K562 (cell line): ENCODE data around the gene DIPK2A. TPM values are rescaled to one million over a fixed set of nuclear protein-coding genes. Genes with fewer than 3 reads are reported as not detected.
A peak's percentile ranks its signal among the peaks of the same experiment; 100 is the strongest.

ENCODE experiments used
- AFF4 ChIP-seq: sonication (generic); formaldehyde crosslinking; IDR thresholded peaks from 2 replicates; pipeline ENCODE4 v1.8.0; 2023; ENCODE audit warnings: mild to moderate bottlenecking, missing genetic modification reagents
- ATF6 ChIP-seq: sonication (generic); formaldehyde crosslinking; IDR thresholded peaks from 2 replicates; pipeline ENCODE4 v1.4.0; 2020; ENCODE audit warnings: mild to moderate bottlenecking, missing genetic modification reagents
- BRD4 ChIP-seq: fragments of 200-600 bp; sonication (generic); IDR thresholded peaks from 2 replicates; pipeline ENCODE4 v1.6.1; 2017; ENCODE audit warnings: inconsistent platforms
- E2F3 ChIP-seq: fragments of 250-450 bp; sonication (Bioruptor Pico); IDR thresholded peaks from 2 replicates; pipeline ENCODE4 v1.4.0; 2020; ENCODE audit warnings: mild to moderate bottlenecking
- GATA2 ChIP-seq: sonication (generic); formaldehyde crosslinking; IDR thresholded peaks from 2 replicates; pipeline ENCODE4 v1.4.0; 2020; ENCODE audit warnings: mild to moderate bottlenecking, missing genetic modification reagents
- TCF7 ChIP-seq: sonication (generic); IDR thresholded peaks from 2 replicates; pipeline ENCODE4 v1.6.1; 2016; ENCODE audit warnings: antibody characterized with exemption, borderline replicate concordance
- ZNF232 ChIP-seq: sonication (generic); formaldehyde crosslinking; IDR thresholded peaks from 2 replicates; pipeline ENCODE4 v1.8.0; 2022; ENCODE audit warnings: mild to moderate bottlenecking, missing genetic modification reagents
- polyA plus RNA-seq, 8 experiments: library from polyadenylated mRNA; depleted of rRNA in 4 of 8; stranded (reverse) in 5 of 8; unstranded in 3 of 8; fragments of >200 nt; fragmentation: Nextera tagmentation in 2 of 8; fragmentation: Illumina TruSeq in 1 of 8; extraction: Ambion mirVana in 2 of 8; extraction: Trizol in 1 of 8; gene quantifications; 2 replicates each; pipeline versions ENCODE4 v1.2.1 to v1.2.3, GENCODE V29; 2011 to 2014; ENCODE audit warnings: inconsistent platforms in 1 of 8, missing spikeins in 1 of 8
- total RNA-seq, 7 experiments: library from RNA; depleted of rRNA in 6 of 7; stranded (reverse); fragments of >200 nt in 6 of 7; fragmentation: Illumina TruSeq in 2 of 7; extraction: Trizol in 2 of 7; gene quantifications; 2 replicates each; pipeline versions ENCODE4 v1.2.1 to v1.2.3, GENCODE V29; 2011 to 2021; ENCODE audit warnings: low replicate concordance in 1 of 7
- TF ChIP-seq, protein P1 (sequence below): sonication (generic); formaldehyde crosslinking; IDR thresholded peaks from 2 replicates; pipeline ENCODE4 v1.8.0; 2022; ENCODE audit warnings: missing genetic modification reagents, mild to moderate bottlenecking, borderline replicate concordance
- TF ChIP-seq, protein P2 (sequence below): sonication (generic); formaldehyde crosslinking; IDR thresholded peaks from 2 replicates; pipeline ENCODE4 v1.8.0; 2022; ENCODE audit warnings: mild to moderate bottlenecking, missing genetic modification reagents
- TF ChIP-seq, protein P3 (sequence below): fragments of 450-650 bp; IDR thresholded peaks from 2 replicates; pipeline ENCODE4 v1.6.1; 2017; ENCODE audit warnings: antibody characterized with exemption, mild to moderate bottlenecking

Gene DIPK2A
- total and polyA plus RNA-seq, 9 of the 15 experiments (the other 6 are each of a cell fraction or from before 2014, with no cell fraction given), result 3.3 to 15.7 (median 7.8) TPM

DNA sequence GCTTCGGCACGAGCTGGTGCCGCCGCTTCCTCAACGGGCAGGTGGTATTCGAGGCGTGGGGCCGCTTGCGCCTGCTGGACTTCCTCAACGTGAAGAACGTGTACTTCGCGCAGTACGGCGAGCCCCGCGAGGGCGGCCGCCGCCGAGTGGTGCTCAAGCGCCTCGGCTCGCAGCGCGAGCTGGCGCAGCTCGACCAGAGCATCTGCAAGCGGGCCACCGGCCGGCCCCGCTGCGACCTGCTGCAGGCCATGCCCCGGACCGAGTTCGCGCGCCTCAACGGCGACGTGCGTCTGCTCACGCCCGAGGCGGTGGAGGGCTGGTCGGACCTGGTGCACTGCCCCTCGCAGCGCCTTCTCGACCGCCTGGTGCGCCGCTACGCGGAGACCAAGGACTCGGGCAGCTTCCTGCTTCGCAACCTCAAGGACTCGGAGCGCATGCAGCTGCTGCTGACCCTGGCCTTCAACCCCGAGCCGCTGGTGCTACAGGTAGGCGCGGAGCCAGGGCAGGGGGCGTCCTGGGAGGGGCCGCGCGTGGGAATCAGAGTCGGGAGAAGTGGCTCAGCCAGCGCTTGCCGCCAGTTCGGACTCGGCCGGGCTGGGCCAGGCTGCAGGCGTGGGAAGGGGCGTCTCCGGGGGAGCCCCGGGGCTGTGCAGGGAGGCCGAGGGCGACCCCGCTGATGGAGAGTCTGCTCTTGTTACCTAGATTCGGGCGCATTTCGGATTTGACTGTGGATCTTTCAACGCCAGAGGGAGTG lies 1.1 kb downstream of the DIPK2A start (continued):
- TF ChIP-seq, protein P1, sequence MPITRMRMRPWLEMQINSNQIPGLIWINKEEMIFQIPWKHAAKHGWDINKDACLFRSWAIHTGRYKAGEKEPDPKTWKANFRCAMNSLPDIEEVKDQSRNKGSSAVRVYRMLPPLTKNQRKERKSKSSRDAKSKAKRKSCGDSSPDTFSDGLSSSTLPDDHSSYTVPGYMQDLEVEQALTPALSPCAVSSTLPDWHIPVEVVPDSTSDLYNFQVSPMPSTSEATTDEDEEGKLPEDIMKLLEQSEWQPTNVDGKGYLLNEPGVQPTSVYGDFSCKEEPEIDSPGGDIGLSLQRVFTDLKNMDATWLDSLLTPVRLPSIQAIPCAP (CRISPR knock-in tag), result peak; percentile 83; the same call in 1 of the 2 replicates
- TF ChIP-seq, protein P2, sequence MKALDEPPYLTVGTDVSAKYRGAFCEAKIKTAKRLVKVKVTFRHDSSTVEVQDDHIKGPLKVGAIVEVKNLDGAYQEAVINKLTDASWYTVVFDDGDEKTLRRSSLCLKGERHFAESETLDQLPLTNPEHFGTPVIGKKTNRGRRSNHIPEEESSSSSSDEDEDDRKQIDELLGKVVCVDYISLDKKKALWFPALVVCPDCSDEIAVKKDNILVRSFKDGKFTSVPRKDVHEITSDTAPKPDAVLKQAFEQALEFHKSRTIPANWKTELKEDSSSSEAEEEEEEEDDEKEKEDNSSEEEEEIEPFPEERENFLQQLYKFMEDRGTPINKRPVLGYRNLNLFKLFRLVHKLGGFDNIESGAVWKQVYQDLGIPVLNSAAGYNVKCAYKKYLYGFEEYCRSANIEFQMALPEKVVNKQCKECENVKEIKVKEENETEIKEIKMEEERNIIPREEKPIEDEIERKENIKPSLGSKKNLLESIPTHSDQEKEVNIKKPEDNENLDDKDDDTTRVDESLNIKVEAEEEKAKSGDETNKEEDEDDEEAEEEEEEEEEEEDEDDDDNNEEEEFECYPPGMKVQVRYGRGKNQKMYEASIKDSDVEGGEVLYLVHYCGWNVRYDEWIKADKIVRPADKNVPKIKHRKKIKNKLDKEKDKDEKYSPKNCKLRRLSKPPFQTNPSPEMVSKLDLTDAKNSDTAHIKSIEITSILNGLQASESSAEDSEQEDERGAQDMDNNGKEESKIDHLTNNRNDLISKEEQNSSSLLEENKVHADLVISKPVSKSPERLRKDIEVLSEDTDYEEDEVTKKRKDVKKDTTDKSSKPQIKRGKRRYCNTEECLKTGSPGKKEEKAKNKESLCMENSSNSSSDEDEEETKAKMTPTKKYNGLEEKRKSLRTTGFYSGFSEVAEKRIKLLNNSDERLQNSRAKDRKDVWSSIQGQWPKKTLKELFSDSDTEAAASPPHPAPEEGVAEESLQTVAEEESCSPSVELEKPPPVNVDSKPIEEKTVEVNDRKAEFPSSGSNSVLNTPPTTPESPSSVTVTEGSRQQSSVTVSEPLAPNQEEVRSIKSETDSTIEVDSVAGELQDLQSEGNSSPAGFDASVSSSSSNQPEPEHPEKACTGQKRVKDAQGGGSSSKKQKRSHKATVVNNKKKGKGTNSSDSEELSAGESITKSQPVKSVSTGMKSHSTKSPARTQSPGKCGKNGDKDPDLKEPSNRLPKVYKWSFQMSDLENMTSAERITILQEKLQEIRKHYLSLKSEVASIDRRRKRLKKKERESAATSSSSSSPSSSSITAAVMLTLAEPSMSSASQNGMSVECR (CRISPR knock-in tag), result peak; percentile 24; the same call in 1 of the 2 replicates
- TF ChIP-seq AFF4 (CRISPR knock-in tag) (peak; percentile 50; the same call in 1 of the 2 replicates), ZNF232 (peak; percentile 95), ATF6 (CRISPR knock-in tag) (0 out of 2 replicates have a peak, but pooled peaks have one; percentile 29), GATA2 (CRISPR knock-in tag) (no peak), TCF7 (no peak), E2F3 (0 out of 2 replicates have a peak, but pooled peaks have one; percentile 2), BRD4 (0 out of 2 replicates have a peak, but pooled peaks have one; percentile 49)
- TF ChIP-seq, protein P3, sequence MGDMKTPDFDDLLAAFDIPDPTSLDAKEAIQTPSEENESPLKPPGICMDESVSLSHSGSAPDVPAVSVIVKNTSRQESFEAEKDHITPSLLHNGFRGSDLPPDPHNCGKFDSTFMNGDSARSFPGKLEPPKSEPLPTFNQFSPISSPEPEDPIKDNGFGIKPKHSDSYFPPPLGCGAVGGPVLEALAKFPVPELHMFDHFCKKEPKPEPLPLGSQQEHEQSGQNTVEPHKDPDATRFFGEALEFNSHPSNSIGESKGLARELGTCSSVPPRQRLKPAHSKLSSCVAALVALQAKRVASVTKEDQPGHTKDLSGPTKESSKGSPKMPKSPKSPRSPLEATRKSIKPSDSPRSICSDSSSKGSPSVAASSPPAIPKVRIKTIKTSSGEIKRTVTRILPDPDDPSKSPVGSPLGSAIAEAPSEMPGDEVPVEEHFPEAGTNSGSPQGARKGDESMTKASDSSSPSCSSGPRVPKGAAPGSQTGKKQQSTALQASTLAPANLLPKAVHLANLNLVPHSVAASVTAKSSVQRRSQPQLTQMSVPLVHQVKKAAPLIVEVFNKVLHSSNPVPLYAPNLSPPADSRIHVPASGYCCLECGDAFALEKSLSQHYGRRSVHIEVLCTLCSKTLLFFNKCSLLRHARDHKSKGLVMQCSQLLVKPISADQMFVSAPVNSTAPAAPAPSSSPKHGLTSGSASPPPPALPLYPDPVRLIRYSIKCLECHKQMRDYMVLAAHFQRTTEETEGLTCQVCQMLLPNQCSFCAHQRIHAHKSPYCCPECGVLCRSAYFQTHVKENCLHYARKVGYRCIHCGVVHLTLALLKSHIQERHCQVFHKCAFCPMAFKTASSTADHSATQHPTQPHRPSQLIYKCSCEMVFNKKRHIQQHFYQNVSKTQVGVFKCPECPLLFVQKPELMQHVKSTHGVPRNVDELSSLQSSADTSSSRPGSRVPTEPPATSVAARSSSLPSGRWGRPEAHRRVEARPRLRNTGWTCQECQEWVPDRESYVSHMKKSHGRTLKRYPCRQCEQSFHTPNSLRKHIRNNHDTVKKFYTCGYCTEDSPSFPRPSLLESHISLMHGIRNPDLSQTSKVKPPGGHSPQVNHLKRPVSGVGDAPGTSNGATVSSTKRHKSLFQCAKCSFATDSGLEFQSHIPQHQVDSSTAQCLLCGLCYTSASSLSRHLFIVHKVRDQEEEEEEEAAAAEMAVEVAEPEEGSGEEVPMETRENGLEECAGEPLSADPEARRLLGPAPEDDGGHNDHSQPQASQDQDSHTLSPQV, result 0 out of 2 replicates have a peak, but pooled peaks have one; percentile 3
